Ovary (tissue), 9 donors: ENCODE measurements around the gene ALK. TPM values are rescaled to one million over a fixed set of nuclear protein-coding genes. Genes with fewer than 3 reads are reported as not detected.

Experiments
- DNase-seq, 5 donors: peaks; one replicate each; pipeline ENCODE4 v3.0.0-alpha.2; 2019 to 2020
- H3K27ac ChIP-seq, 2 donors: fragments of 200-600 bp; one replicate each; pipeline versions ENCODE4 v1.5.1 to v1.8.0; 2019 to 2022
- H3K27me3 ChIP-seq: fragments of 200-600 bp; one replicate; pipeline ENCODE4 v1.8.0; 2022
- H3K36me3 ChIP-seq: fragments of 200-600 bp; sonication (generic); one replicate; pipeline ENCODE4 v1.5.1; 2019
- H3K4me1 ChIP-seq: one replicate; pipeline ENCODE4 v1.8.1; 2013; ENCODE audit warnings: mild to moderate bottlenecking, moderate library complexity; ENCODE audit not compliant: insufficient read depth
- H3K4me3 ChIP-seq: fragments of 200-600 bp; sonication (generic); one replicate; pipeline ENCODE4 v1.5.1; 2017
- H3K9me3 ChIP-seq, 2 donors: fragments of 200-600 bp in 1 of 2; sonication (generic) in 1 of 2; one replicate each; pipeline versions ENCODE4 v1.5.1 to v1.8.1; 2013 to 2019; ENCODE audit warnings: mild to moderate bottlenecking in 1 of 2, moderate library complexity in 1 of 2
- EP300 ChIP-seq: sonication (generic); formaldehyde crosslinking; IDR thresholded peaks from one replicate; pipeline ENCODE4 v1.6.1; 2017; ENCODE audit warnings: antibody characterized with exemption
- POLR2A ChIP-seq: fragments of 450-650 bp; IDR thresholded peaks from one replicate; pipeline ENCODE4 v1.6.1; 2017; ENCODE audit warnings: antibody characterized with exemption, mild to moderate bottlenecking, moderate library complexity
- WGBS, 3 donors: extraction: QIAGEN DNeasy Blood & Tissue Kit in 1 of 3; methylation state at CpG; one replicate each; pipeline versions ENCODE4 v1.1.5 to v1.1.7; 2013 to 2017; 5-methylcytosine and 5-hydroxymethylcytosine counted together
- intact Hi-C, 4 donors: fragments of 100-400 bp; cut with DNase I; formaldehyde crosslinking; loops; one replicate each; pipeline versions ENCODE4 v1.11.0 to v1.15.1; 2022 to 2023
- polyA plus RNA-seq, 2 donors: library from polyadenylated mRNA; stranded (reverse); fragments of 200-250 nt in 1 of 2; fragments of 350-450 nt in 1 of 2; fragmentation: Illumina TruSeq in 1 of 2; extraction: RNeasy Lipid Tissue Mini Kit (QIAGEN cat#74804) in 1 of 2; gene quantifications; one replicate each; pipeline ENCODE4 v1.2.3, GENCODE V29; 2013 to 2014
- total RNA-seq, 7 donors: library from RNA; depleted of rRNA in 2 of 7; stranded (reverse); fragments of >200 nt in 2 of 7; fragmentation: NEBNext Ultra II Directional in 3 of 7; extraction: Animal tissue kit (Norgen Biotek cat#: 25700) in 3 of 7; gene quantifications; one replicate each; pipeline versions ENCODE4 v1.1.0 to v1.2.4, GENCODE V29; 2016 to 2023
- TF ChIP-seq, protein P1 (sequence below), 3 donors: fragments of 450-650 bp in 2 of 3; fragments of 200-600 bp in 1 of 3; IDR thresholded peaks; one replicate each; pipeline versions ENCODE4 v1.5.1 to v1.8.0; 2016 to 2022; ENCODE audit warnings: antibody characterized with exemption in 3 of 3, mild to moderate bottlenecking in 1 of 3
- donor health status: DM: no; HTN: no; CAD: no; lungs with moderate emphysema.
- donor health status: DM: no; HTN: no; CAD: no.
- donor health status: Bipolar disorder and iron deficiency.
- donor health status: DM: yes; HTN: yes; CAD: no.
- donor health status: DM: no; HTN: no; CAD: no.
- donor health status: DM: yes; HTN: yes; CAD: no.

ALK gene
- total and polyA plus RNA-seq, 9 donors = 0.05 to 1.7 (median 0.23) TPM; not detected in 1

DNA sequence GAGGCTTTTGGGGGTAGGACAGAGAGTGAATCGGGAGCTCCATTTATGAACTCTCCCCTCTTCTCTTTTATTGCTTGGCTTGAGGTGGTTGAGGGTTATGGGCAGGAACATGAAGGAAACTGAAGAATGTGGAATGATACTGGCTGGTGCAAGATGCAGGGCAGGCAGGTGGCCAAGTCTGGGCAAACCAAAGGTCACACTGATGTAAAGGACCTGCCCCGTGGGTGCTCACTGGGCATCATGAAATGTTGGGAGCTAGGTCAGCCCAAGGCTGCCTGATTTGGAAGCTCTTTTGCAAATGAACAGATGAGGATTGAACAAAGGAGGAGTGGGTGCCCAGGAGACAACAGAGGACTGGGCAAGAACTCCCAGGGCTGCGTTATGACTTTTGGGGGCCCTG is 477.2 kb downstream of the ALK start:
- intact Hi-C loops = no loop called here
- Histone ChIP-seq H3K36me3 (no peaks in the 10 kb centered on the region), H3K4me1 (no peaks in the 10 kb centered on the region), H3K4me3 (no peak overlapping the region), H3K27ac (no peak overlapping the region), H3K9me3 (no peaks in the 10 kb centered on the region), H3K27me3 (no peaks in the 10 kb centered on the region)
- DNase-seq = no peak
- TF ChIP-seq POLR2A = no peak
- TF ChIP-seq, protein P1, sequence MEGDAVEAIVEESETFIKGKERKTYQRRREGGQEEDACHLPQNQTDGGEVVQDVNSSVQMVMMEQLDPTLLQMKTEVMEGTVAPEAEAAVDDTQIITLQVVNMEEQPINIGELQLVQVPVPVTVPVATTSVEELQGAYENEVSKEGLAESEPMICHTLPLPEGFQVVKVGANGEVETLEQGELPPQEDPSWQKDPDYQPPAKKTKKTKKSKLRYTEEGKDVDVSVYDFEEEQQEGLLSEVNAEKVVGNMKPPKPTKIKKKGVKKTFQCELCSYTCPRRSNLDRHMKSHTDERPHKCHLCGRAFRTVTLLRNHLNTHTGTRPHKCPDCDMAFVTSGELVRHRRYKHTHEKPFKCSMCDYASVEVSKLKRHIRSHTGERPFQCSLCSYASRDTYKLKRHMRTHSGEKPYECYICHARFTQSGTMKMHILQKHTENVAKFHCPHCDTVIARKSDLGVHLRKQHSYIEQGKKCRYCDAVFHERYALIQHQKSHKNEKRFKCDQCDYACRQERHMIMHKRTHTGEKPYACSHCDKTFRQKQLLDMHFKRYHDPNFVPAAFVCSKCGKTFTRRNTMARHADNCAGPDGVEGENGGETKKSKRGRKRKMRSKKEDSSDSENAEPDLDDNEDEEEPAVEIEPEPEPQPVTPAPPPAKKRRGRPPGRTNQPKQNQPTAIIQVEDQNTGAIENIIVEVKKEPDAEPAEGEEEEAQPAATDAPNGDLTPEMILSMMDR (IDR thresholded peaks at IDR 0.05) = no peak
- TF ChIP-seq EP300 = no peak
- 87 to 95% (median 90%) methylated on average over 3 of the region's 3 CpGs for WGBS, 3 donors

DNA sequence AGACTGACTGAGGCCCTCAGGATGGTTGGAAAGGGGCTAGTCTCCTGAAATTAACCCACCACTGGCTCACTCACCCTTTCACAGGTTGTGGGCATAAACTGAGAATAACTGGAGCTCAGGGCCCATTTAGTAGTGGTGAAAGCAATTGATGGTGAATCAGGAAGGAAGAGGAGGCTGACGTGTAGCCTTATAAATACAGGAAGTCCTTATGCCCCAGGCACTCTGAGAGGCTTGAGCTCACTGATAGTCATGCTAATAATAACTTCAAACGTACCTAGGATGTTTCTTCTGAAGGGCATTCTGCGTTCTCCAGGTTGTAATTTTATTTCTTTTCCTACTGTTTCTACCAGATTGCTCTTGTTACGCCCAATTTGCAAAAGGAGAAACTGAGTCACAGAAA is 477.8 kb downstream of the ALK start:
- intact Hi-C loops = no loop called here
- Histone ChIP-seq H3K27me3 (no peaks in the 10 kb centered on the region), H3K36me3 (no peaks in the 10 kb centered on the region), H3K27ac (no peak overlapping the region), H3K4me3 (no peak overlapping the region), H3K9me3 (no peaks in the 10 kb centered on the region), H3K4me1 (no peaks in the 10 kb centered on the region)
- no peak for DNase-seq
- TF ChIP-seq EP300 = no peak
- WGBS, 3 donors = 38 to 62% (median 42%) methylated on average over 4 of the region's 4 CpGs

DNA sequence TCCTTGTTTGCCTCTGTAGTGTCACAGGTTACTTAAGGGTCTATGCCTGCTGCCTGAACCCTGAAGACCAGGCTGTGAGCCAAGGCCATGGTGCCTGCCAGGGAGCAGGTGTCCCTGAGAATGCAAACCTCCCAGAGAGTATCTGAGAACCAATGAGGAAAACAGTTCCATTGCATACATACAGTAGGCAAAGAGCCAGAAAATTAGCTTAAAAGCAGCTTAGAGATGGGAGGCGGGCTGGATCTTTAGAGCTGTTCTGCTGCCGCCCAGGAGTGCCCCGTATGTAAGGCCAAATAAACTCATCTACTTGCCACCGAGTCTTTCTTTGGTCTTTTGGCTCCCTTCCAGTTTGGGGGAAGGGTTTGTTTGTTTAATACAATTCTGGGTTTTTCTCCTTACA is 478.2 kb downstream of the ALK start:
- no peaks in the 10 kb centered on the region for H3K9me3 ChIP-seq
- H3K4me1 ChIP-seq = no peaks in the 10 kb centered on the region
- H3K27ac ChIP-seq = no peak overlapping the region
- DNase-seq = no peak
- intact Hi-C loops = no loop called here
- no peaks in the 10 kb centered on the region for H3K36me3 ChIP-seq
- TF ChIP-seq POLR2A = no peak
- TF ChIP-seq, protein P1 (IDR thresholded peaks at IDR 0.05) = no peak
- WGBS, 3 donors = 38 to 56% (median 48%) methylated on average over 4 of the region's 4 CpGs
- no peaks in the 10 kb centered on the region for H3K27me3 ChIP-seq
- H3K4me3 ChIP-seq = no peak overlapping the region

DNA sequence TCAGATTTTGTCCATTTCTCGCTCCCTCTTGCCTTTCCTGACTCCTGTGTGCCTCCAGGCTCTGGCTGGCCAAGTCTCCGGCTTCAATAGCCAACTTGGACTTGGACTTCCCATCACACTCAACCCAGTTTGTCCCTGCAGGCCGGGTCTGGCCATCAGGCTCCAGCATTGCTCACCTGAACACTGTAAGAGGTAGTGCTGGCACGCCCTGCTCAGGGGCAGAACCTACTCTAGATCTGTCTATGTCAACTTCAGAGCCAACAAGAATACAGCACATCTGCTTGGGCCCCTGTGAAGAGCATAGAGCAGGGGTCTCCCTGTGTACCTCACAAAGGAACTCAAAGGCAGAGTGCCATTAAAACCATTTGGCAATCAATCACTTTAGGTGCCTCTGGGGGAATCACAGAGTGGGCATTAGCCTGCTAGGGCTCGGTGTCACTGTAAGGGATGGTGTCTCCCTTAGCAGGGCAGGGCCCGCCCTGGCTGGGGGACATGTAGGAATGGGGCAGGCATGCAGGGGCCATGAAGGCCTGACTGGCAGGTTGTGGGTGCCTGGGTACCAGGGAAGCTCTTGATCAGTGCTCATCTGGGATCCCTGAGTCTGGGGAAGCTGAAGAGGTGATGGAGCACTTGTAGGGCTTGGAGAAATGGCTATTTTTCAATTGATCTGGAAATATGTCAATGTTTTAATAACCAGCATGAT is 480.3 kb downstream of the ALK start:
- intact Hi-C loops = no loop called here
- no peaks in the 10 kb centered on the region for H3K27me3 ChIP-seq
- TF ChIP-seq EP300 (no peak), POLR2A (no peak)
- TF ChIP-seq, protein P1 (IDR thresholded peaks at IDR 0.05) = no peak
- H3K4me1 ChIP-seq = no peaks in the 10 kb centered on the region
- no peak overlapping the region for H3K4me3 ChIP-seq
- no peak for DNase-seq
- no peaks in the 10 kb centered on the region for H3K36me3 ChIP-seq
- H3K27ac ChIP-seq = no peak overlapping the region
- H3K9me3 ChIP-seq = no peaks in the 10 kb centered on the region
- 77 to 88% (median 88%) methylated on average over 6 of the region's 6 CpGs for WGBS, 3 donors

DNA sequence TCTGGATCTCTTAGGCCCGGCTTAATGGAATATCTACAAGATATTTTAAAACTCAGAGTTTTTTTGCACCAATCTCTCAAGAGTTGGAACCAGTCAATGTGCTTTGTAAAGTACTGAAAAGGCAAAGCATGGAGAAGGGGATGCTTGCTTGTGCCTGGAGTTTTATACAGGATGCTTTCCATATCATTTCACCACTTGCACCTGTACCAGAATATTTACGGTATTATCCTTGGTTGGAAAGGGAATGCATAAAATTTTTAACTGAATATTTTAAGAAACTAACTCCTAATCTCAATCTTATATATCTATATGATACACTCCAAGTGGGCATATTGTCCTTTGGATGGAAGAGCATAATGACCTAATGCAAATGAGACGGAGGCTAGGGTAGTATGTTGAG is 487.5 kb downstream of the ALK start:
- DNase-seq = no peak
- intact Hi-C loops = no loop called here
- Histone ChIP-seq H3K36me3 (no peaks in the 10 kb centered on the region), H3K27me3 (no peaks in the 10 kb centered on the region), H3K4me3 (no peak overlapping the region), H3K9me3 (no peaks in the 10 kb centered on the region), H3K4me1 (no peaks in the 10 kb centered on the region), H3K27ac (no peak overlapping the region)
- TF ChIP-seq EP300 (no peak), POLR2A (no peak)
- TF ChIP-seq, protein P1 (IDR thresholded peaks at IDR 0.05) = no peak
- WGBS, 3 donors = 85 to 94% (median 89%) methylated on average over 3 of the region's 3 CpGs
